Activated CD8-positive, alpha-beta memory T cell treated with anti-CD3 and anti-CD28 coated beads for 36 hours (primary cell): Measurements from ENCODE around the gene NOP58. TPM values are rescaled to one million over a fixed set of nuclear protein-coding genes. Genes with fewer than 3 reads are reported as not detected.

Experiments
- total RNA-seq, 2 experiments: library from RNA; stranded (reverse); gene quantifications; one replicate each; pipeline ENCODE4 v1.2.3, GENCODE V29; 2021

Gene NOP58
- total RNA-seq, 2 experiments from 2014 or later = 215 to 220 TPM

Other genes starting within 250 kb of the NOP58 start
- under 1 TPM; 0.46 to 0.63 TPM for gene FZD7, start 231.9 kb upstream of the NOP58 start, total RNA-seq
- not detected for gene KIAA2012, start 192.5 kb upstream of the NOP58 start, total RNA-seq
- 100 to 1,000 TPM; 112 to 116 TPM for gene SUMO1, start 27.2 kb upstream of the NOP58 start, total RNA-seq
- gene BMPR2, start 110.6 kb downstream of the NOP58 start, total RNA-seq = 1 to 10 TPM; 9.3 to 9.4 TPM